Thymus (tissue), 11 donors: Measurements from ENCODE around the gene SPACA1. TPM values are rescaled to one million over a fixed set of nuclear protein-coding genes. Genes with fewer than 3 reads are reported as not detected.

Experiments used
- DNase-seq, 9 donors: peaks; one replicate each; pipeline ENCODE4 v3.0.0-alpha.2; 2013; ENCODE audit warnings: low spot score in 9 of 9, low read depth in 6 of 9, missing footprints in 1 of 9
- H3K27ac ChIP-seq, 2 donors: one replicate each; pipeline ENCODE4 v1.5.1; 2013; ENCODE audit warnings: control low read depth in 1 of 2, low read depth in 1 of 2, low read length in 1 of 2, mild to moderate bottlenecking in 1 of 2, moderate library complexity in 1 of 2
- H3K27me3 ChIP-seq, 2 donors: one replicate each; pipeline ENCODE4 v1.5.1; 2013; ENCODE audit warnings: low read length in 1 of 2; ENCODE audit not compliant: control insufficient read depth in 2 of 2, insufficient read depth in 1 of 2
- H3K36me3 ChIP-seq, 2 donors: one replicate each; pipeline ENCODE4 v1.5.1; 2013; ENCODE audit warnings: low read length in 1 of 2, mild to moderate bottlenecking in 1 of 2, moderate library complexity in 1 of 2; ENCODE audit not compliant: control insufficient read depth in 2 of 2, insufficient read depth in 2 of 2
- H3K4me1 ChIP-seq, 2 donors: one replicate each; pipeline ENCODE4 v1.5.1; 2013; ENCODE audit warnings: low read length in 2 of 2; ENCODE audit not compliant: control insufficient read depth in 2 of 2, insufficient read depth in 2 of 2
- H3K4me3 ChIP-seq, 2 donors: one replicate each; pipeline ENCODE4 v1.5.1; 2013; ENCODE audit warnings: low read length in 2 of 2, control low read depth in 1 of 2, mild to moderate bottlenecking in 1 of 2
- H3K9me3 ChIP-seq, 2 donors: one replicate each; pipeline ENCODE4 v1.5.1; 2013; ENCODE audit warnings: low read length in 1 of 2, mild to moderate bottlenecking in 1 of 2; ENCODE audit not compliant: control insufficient read depth in 2 of 2, insufficient read depth in 1 of 2
- WGBS: extraction: QIAGEN DNeasy Blood & Tissue Kit; methylation state at CpG from one replicate; pipeline ENCODE4 v1.1.7; 2013; 5-methylcytosine and 5-hydroxymethylcytosine counted together
- polyA plus RNA-seq: library from polyadenylated mRNA; stranded (reverse); fragments of 200-250 nt; gene quantifications from one replicate; pipeline ENCODE4 v1.2.3, GENCODE V29; 2013
- total RNA-seq: library from RNA; stranded (reverse); fragments of 120-200 nt; gene quantifications from one replicate; pipeline ENCODE4 v1.2.4, GENCODE V29; 2013
- donor health status: healthy.

SPACA1 gene
- total and polyA plus RNA-seq, 2 donors = 0.02 TPM; not detected in 1

GRCh38 chr6:88116276-88116675 is 68.6 kb downstream of the SPACA1 start:
- 79% methylated on average over 3 of the region's 3 CpGs for WGBS
- Histone ChIP-seq H3K4me1 (no peaks in the 10 kb centered on the region), H3K4me3 (no peak overlapping the region)

More at GRCh38 chr6:88116276-88116675, 68.6 kb downstream of the SPACA1 start:
- no peaks in the 10 kb centered on the region for H3K27me3 ChIP-seq
- H3K36me3 ChIP-seq = no peaks in the 10 kb centered on the region
- no peaks in the 10 kb centered on the region for H3K9me3 ChIP-seq
- DNase-seq = no peak
- no peak overlapping the region for H3K27ac ChIP-seq

Other genes starting within 250 kb of the SPACA1 start
- gene CNR1, start 118.5 kb downstream of the SPACA1 start, total RNA-seq = 0.90 TPM
- gene CNR1, start 118.5 kb downstream of the SPACA1 start, polyA plus RNA-seq = 2.6 TPM